ENCODE results near the gene ERO1B. TPM values are rescaled to one million over a fixed set of nuclear protein-coding genes. Genes with fewer than 3 reads are reported as not detected.

The ERO1B gene
- total RNA-seq, 4 donors from 2014 or later: 4.6 to 15.7 (median 8.5) TPM

DNA sequence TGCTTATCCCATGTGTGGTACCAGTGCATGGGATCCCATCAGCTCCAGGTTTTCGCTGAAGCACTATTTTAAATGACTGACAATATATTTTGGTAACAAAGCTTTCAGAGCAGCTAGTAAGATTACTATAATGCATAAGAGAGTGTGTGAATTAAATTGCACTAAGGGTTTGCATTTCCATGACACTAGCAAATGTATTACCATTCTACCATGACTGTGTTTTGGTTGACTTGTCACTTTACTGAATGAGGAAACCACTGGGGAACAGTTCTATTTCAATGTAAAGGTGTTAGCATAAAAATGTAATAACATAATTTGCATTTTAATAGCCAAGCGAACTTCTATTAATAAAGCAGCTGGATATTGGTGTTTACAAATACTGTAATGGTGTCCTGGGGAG is 31.7 kb upstream of the ERO1B start:
- TF ChIP-seq POLR2AphosphoS5 (IDR thresholded peaks at IDR 0.05): no peak
- TF ChIP-seq, protein P1, sequence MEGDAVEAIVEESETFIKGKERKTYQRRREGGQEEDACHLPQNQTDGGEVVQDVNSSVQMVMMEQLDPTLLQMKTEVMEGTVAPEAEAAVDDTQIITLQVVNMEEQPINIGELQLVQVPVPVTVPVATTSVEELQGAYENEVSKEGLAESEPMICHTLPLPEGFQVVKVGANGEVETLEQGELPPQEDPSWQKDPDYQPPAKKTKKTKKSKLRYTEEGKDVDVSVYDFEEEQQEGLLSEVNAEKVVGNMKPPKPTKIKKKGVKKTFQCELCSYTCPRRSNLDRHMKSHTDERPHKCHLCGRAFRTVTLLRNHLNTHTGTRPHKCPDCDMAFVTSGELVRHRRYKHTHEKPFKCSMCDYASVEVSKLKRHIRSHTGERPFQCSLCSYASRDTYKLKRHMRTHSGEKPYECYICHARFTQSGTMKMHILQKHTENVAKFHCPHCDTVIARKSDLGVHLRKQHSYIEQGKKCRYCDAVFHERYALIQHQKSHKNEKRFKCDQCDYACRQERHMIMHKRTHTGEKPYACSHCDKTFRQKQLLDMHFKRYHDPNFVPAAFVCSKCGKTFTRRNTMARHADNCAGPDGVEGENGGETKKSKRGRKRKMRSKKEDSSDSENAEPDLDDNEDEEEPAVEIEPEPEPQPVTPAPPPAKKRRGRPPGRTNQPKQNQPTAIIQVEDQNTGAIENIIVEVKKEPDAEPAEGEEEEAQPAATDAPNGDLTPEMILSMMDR (IDR thresholded peaks at IDR 0.05): no peak
- TF ChIP-seq EP300 (IDR thresholded peaks at IDR 0.05; ENCODE audit: low read depth): no peak
- no peak for TF ChIP-seq POLR2A (IDR thresholded peaks at IDR 0.05)
- in situ Hi-C loops (cut with MboI; ENCODE audit: low pct_ligation_motif_present in 1 of 4, low pct_unique_long_range_greater_than_20kb in 1 of 4, low sequenced_read_pairs in 3 of 4) (loop anchor here in 1 of 4 donors (25.0 kb wide), 1 partner anchor 201 kb away; no protein-coding TSS in a partner anchor), intact Hi-C loops (cut with DNase I; ENCODE audit: low total_unique reads) (no loop called here)
- Histone ChIP-seq H3K27me3 (no peaks in the 10 kb centered on the region), H3K4me3 (no peak overlapping the region), H3K4me1 (no peaks in the 10 kb centered on the region), H3K36me3 (no peaks in the 10 kb centered on the region), H3K27ac (no peak overlapping the region), H3K9me3 (no peaks in the 10 kb centered on the region)
- 85 to 87% methylated on average over 2 of the region's 2 CpGs for WGBS, 2 donors (ENCODE audit: low coverage in 1 of 2)
- DNase-seq: no peak

DNA sequence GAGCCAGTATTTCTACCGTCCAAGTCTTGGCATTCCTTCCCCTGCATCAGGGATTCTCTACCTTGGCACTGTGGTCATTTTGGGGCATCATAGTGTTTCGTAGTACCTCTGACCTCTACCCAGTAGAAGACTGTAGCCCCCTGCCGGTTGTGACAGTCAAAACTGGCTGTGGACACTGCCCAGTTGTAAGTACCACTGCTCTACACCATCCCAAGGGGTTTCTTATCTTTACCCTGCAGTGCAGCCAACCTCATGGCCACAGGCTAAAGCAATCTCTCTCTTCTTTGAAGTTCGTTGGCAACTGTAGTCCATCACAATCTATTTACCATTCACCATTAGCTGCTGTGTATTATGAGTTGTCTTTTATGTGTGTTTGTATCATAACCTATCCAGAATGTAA is 29.3 kb upstream of the ERO1B start:
- Histone ChIP-seq H3K4me3 (no peak overlapping the region), H3K36me3 (no peaks in the 10 kb centered on the region), H3K27ac (no peak overlapping the region), H3K27me3 (no peaks in the 10 kb centered on the region), H3K4me1 (no peaks in the 10 kb centered on the region), H3K9me3 (no peaks in the 10 kb centered on the region)
- intact Hi-C loops (cut with DNase I; ENCODE audit: low total_unique reads) (no loop called here), in situ Hi-C loops (cut with MboI; ENCODE audit: low pct_ligation_motif_present in 1 of 4, low pct_unique_long_range_greater_than_20kb in 1 of 4, low sequenced_read_pairs in 3 of 4) (loop anchor here in 1 of 4 donors (25.0 kb wide), 1 partner anchor 199 kb away; no protein-coding TSS in a partner anchor)
- WGBS, 2 donors (ENCODE audit: low coverage in 1 of 2): 65 to 73% methylated on average over 4 of the region's 4 CpGs
- TF ChIP-seq EP300 (IDR thresholded peaks at IDR 0.05; ENCODE audit: low read depth) (no peak), POLR2AphosphoS5 (IDR thresholded peaks at IDR 0.05) (no peak), POLR2A (IDR thresholded peaks at IDR 0.05) (no peak)
- TF ChIP-seq, protein P1 (IDR thresholded peaks at IDR 0.05): no peak
- no peak for DNase-seq

DNA sequence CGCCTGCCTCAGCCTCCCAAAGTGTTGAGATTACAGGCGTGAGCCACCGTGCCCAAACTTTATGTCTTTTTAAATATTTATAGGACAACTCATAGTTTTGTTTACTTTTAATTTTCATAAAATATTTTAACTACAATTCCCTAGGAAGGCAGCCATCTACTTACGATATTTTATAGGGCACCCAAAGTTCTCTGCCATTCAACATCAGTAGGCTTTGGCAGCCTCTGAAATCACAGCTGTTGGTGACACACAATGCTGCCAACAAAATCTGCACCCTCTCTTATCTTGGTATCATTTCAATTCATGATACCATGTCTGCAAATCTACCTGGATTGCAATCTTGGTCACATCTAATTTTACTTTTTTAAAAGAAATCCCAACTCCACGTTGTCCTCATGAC is 27.1 kb upstream of the ERO1B start:
- TF ChIP-seq EP300 (IDR thresholded peaks at IDR 0.05; ENCODE audit: low read depth) (no peak), POLR2AphosphoS5 (IDR thresholded peaks at IDR 0.05) (no peak), POLR2A (IDR thresholded peaks at IDR 0.05) (no peak)
- TF ChIP-seq, protein P1 (IDR thresholded peaks at IDR 0.05): no peak
- no peak overlapping the region for H3K4me3 ChIP-seq
- WGBS, 2 donors (ENCODE audit: low coverage in 1 of 2): 64 to 68% methylated on average over 5 of the region's 5 CpGs

DNA sequence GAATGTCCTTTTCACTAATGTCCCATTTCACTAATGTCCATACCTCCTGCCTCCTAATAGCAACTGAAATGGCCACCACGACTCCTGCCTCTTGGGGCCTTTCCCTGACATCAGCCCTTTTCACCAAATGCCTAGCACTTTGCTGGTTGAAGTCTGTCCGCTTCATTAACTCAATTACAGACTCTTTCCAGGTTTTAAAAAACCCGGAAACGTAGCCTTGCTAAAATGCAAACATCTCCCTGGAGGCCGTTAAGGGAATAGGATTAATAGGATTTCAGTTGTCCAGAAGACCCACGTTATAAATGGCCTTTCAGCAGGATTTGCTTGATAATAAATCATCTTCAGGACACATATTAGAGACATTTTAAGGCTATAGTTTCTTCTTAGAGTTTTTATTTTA is 25.7 kb upstream of the ERO1B start:
- in situ Hi-C loops (cut with MboI; ENCODE audit: low pct_ligation_motif_present in 1 of 4, low pct_unique_long_range_greater_than_20kb in 1 of 4, low sequenced_read_pairs in 3 of 4): loop anchor here in 1 of 4 donors (25.0 kb wide), 1 partner anchor 195 kb away; no protein-coding TSS in a partner anchor
- no peak for TF ChIP-seq EP300 (IDR thresholded peaks at IDR 0.05; ENCODE audit: low read depth)
- TF ChIP-seq, protein P1 (IDR thresholded peaks at IDR 0.05): no peak
- no peak for TF ChIP-seq POLR2AphosphoS5 (IDR thresholded peaks at IDR 0.05)
- TF ChIP-seq POLR2A (IDR thresholded peaks at IDR 0.05): no peak
- intact Hi-C loops (cut with DNase I; ENCODE audit: low total_unique reads): no loop called here
- no peaks in the 10 kb centered on the region for H3K9me3 ChIP-seq
- H3K27ac ChIP-seq: no peak overlapping the region
- H3K36me3 ChIP-seq: no peaks in the 10 kb centered on the region
- 73 to 74% methylated on average over 6 of the region's 6 CpGs for WGBS, 2 donors (ENCODE audit: low coverage in 1 of 2)
- no peak for DNase-seq
- no peak overlapping the region for H3K4me3 ChIP-seq
- H3K4me1 ChIP-seq: no peaks in the 10 kb centered on the region
- H3K27me3 ChIP-seq: no peaks in the 10 kb centered on the region

More for the DNA sequence above, 27.1 kb upstream of the ERO1B start:
- intact Hi-C loops (cut with DNase I; ENCODE audit: low total_unique reads) (no loop called here), in situ Hi-C loops (cut with MboI; ENCODE audit: low pct_ligation_motif_present in 1 of 4, low pct_unique_long_range_greater_than_20kb in 1 of 4, low sequenced_read_pairs in 3 of 4) (loop anchor here in 1 of 4 donors (25.0 kb wide), 1 partner anchor 197 kb away; no protein-coding TSS in a partner anchor)
- Histone ChIP-seq H3K9me3 (no peaks in the 10 kb centered on the region), H3K36me3 (no peaks in the 10 kb centered on the region), H3K4me1 (no peaks in the 10 kb centered on the region), H3K27ac (no peak overlapping the region), H3K27me3 (no peaks in the 10 kb centered on the region)
- no peak for DNase-seq
